Measurements from ENCODE around the gene ACTN1. TPM values are rescaled to one million over a fixed set of nuclear protein-coding genes. Genes with fewer than 3 reads are reported as not detected.

ACTN1 gene
- total RNA-seq, 4 donors from 2014 or later: 118 to 145 (median 131) TPM

DNA sequence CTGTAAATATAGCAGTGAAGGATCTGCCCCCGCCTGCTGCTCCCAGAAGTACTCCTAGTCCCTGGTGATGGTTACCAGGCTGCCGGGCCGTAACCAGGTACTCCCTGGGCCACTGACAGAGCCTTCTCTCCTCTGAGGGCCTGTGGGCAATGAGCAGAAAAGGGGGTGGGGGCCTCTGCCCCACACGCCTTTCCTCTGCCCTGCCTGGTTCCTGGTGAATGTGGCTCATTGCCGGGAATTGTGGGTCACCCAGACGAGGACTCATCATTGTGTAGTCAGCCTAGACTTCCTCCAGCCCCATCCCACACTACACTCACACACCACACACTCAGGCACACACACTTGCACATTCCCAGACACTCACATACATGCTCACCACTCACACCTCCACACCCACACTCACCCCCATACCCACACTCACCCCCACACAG is 35.7 kb upstream of the ACTN1 start:
- WGBS, 2 donors: 70 to 84% methylated on average over 5 to 6 of the region's 6 CpGs
- H3K27ac ChIP-seq: no peak overlapping the region
- no peaks in the 10 kb centered on the region for H3K4me1 ChIP-seq
- DNase-seq: no peak
- TF ChIP-seq, protein P1, sequence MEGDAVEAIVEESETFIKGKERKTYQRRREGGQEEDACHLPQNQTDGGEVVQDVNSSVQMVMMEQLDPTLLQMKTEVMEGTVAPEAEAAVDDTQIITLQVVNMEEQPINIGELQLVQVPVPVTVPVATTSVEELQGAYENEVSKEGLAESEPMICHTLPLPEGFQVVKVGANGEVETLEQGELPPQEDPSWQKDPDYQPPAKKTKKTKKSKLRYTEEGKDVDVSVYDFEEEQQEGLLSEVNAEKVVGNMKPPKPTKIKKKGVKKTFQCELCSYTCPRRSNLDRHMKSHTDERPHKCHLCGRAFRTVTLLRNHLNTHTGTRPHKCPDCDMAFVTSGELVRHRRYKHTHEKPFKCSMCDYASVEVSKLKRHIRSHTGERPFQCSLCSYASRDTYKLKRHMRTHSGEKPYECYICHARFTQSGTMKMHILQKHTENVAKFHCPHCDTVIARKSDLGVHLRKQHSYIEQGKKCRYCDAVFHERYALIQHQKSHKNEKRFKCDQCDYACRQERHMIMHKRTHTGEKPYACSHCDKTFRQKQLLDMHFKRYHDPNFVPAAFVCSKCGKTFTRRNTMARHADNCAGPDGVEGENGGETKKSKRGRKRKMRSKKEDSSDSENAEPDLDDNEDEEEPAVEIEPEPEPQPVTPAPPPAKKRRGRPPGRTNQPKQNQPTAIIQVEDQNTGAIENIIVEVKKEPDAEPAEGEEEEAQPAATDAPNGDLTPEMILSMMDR (IDR thresholded peaks at IDR 0.05): no peak
- TF ChIP-seq POLR2A (IDR thresholded peaks at IDR 0.05): no peak
- intact Hi-C loops (cut with DNase I): no loop called here
- H3K27me3 ChIP-seq: no peaks in the 10 kb centered on the region
- H3K4me3 ChIP-seq: no peak overlapping the region
- no peaks in the 10 kb centered on the region for H3K9me3 ChIP-seq
- H3K36me3 ChIP-seq: no peaks in the 10 kb centered on the region

DNA sequence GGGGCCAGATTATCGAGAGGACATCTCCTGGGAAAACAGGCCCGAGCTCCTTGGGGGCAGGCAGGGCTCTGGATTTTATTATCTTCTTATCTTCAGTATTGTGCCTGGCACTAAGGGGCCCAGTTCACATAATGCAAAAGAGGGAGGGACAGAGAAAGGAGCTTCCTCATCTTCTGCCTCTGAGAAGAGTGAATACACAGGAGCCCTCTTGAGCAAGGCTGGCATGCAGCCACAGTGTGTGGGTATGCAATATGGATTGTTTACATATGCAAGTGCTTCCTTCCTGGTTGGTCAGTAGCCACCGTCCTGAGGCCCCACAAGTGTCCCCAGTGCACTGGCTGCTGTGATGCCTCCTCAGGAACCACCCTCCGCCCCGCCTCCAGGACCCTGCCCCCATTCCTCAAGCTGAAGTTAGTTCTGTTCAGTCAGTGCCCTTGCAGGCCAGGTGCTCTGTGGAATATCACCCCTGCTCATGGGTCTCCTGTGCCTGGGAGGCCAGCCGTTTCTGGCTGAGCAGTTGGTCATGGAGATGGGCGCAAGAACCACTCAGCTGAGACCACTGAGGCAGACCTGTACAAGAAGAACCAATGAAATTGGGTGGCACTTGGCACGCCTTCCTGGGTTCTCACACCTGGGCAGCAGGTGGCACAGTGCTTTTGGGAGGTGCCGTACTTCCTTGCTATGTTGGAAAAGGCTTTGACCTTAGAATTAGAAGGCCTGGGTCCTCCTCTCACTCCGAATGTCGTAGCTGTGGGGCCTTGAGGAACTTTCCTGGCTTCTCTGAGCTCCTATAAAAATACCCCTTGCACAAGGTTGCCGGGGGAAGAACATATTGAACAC is 35.1 kb upstream of the ACTN1 start:
- Histone ChIP-seq H3K27me3 (no peaks in the 10 kb centered on the region), H3K9me3 (no peaks in the 10 kb centered on the region), H3K4me3 (no peak overlapping the region), H3K36me3 (no peaks in the 10 kb centered on the region), H3K4me1 (no peaks in the 10 kb centered on the region), H3K27ac (no peak overlapping the region)
- no peak for TF ChIP-seq POLR2A (IDR thresholded peaks at IDR 0.05)
- TF ChIP-seq, protein P1 (IDR thresholded peaks at IDR 0.05): no peak
- intact Hi-C loops (cut with DNase I): no loop called here
- DNase-seq: no peak
- WGBS, 2 donors: 75 to 78% methylated on average over 8 of the region's 12 CpGs

DNA sequence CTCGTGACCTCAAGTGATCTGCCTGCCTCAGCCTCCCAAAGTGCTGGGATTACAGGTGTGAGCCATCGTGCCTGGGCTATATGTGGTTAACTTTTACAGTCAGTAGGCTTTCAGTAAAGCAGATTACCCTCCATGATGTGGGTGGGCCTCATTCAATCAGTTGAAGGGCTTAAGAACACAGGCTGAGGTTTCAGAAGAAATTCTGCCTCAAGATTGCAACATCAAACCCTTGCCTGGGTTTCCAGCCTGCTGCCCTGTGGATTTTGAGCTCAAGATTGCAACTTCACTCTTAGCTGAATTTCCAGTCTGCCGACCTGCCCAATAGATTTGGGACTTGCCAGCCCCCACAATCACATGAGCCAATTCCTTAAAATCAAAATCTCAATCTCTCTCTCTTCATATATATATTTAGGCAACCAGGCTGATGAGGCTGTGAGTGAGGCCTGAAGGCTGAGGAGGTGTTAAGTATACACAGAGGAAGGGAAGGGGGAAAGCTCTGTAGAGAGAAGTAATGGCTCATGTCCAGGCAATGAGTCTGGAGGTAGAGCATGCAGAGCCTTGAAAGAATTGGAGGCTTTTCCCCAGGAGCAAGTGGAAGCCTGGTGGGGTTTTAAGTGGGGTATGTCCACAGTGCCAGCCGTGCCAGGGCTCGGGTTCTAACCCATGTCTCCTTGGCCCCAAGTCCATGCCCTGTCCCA is 33.3 kb upstream of the ACTN1 start:
- intact Hi-C loops (cut with DNase I): no loop called here
- H3K36me3 ChIP-seq: no peaks in the 10 kb centered on the region
- no peak overlapping the region for H3K4me3 ChIP-seq
- no peak for DNase-seq
- peaks cover 0 to 7% (median 0%) of the 10 kb centered on the region in 3 donors for H3K4me1 ChIP-seq
- WGBS, 2 donors: 57 to 80% methylated on average over 3 to 5 of the region's 5 CpGs
- no peak overlapping the region for H3K27ac ChIP-seq
- no peaks in the 10 kb centered on the region for H3K27me3 ChIP-seq
- no peaks in the 10 kb centered on the region for H3K9me3 ChIP-seq
- TF ChIP-seq, protein P1 (IDR thresholded peaks at IDR 0.05): no peak
- TF ChIP-seq POLR2A (IDR thresholded peaks at IDR 0.05): no peak

DNA sequence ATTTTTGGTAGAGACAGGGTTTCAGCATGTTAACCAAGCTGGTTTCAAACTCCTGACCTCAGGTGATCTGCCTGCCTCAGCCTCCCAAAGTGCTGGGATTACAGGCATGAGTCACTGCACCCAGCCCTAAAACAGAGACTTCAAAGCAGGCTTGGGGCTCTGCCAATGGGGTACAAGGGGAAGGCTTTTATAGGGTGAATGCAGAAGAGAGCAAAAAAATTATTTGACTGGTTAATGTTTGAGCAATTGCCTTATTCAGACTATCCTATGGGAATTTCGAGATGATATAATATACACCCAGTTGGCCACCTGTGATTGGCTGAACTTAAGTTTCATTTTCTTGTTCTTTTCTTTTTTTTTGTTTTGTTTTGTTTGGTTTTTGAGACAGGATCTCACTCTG is 31.5 kb upstream of the ACTN1 start:
- Histone ChIP-seq H3K27ac (no peak overlapping the region), H3K4me1 (peaks cover 5 to 11% (median 6%) of the 10 kb centered on the region in 3 donors), H3K4me3 (no peak overlapping the region), H3K27me3 (no peaks in the 10 kb centered on the region), H3K9me3 (no peaks in the 10 kb centered on the region), H3K36me3 (no peaks in the 10 kb centered on the region)
- intact Hi-C loops (cut with DNase I): no loop called here
- WGBS, 2 donors: 50 to 55% methylated on average over 1 of the region's 1 CpG
- DNase-seq: no peak
- TF ChIP-seq POLR2A (IDR thresholded peaks at IDR 0.05): no peak
- TF ChIP-seq, protein P1 (IDR thresholded peaks at IDR 0.05): no peak

DNA sequence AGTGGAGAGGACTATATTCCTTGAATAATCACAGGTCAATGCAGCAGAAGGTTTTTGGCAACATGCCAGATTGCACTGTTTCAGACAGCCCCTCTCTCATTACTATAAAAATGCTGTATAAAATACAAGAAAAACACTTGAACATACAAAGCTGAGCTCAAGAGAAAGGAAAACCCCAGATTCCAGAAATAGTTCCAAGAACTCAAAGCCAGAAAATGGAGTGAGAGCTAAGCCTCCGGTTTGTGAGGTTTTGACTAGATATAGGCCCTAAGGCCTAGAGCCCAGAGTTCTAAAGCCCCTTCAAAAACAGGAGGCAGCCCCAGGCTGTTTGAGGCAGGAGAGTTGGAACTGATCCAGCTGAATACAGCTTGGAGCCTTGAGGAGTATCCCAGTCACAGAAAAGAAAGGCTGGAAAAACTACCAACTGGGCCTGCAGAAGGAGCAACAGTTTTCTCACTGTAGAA is 29.4 kb upstream of the ACTN1 start:
- WGBS, 2 donors: 31 to 33% methylated on average over 1 of the region's 1 CpG
- no peaks in the 10 kb centered on the region for H3K36me3 ChIP-seq
- DNase-seq: no peak
- peak overlapping the region in 1 of 4 donors; percentile 13 for H3K27ac ChIP-seq
- H3K27me3 ChIP-seq: no peaks in the 10 kb centered on the region
- intact Hi-C loops (cut with DNase I): no loop called here
- H3K4me3 ChIP-seq: no peak overlapping the region
- H3K4me1 ChIP-seq: peaks cover 13 to 19% (median 19%) of the 10 kb centered on the region in 3 donors
- H3K9me3 ChIP-seq: no peaks in the 10 kb centered on the region
- TF ChIP-seq, protein P1 (IDR thresholded peaks at IDR 0.05): no peak
- no peak for TF ChIP-seq POLR2A (IDR thresholded peaks at IDR 0.05)

Measured in esophagus squamous epithelium (tissue), 5 donors.